GM19239 (cell line): Measurements from ENCODE around the gene NHSL1.

Experiments used
- DNase-seq: peaks from one replicate; pipeline ENCODE4 v3.0.0; 2011; ENCODE audit warnings: low spot score; ENCODE audit not compliant: insufficient read length
- FAIRE-seq: peaks from 2 replicates; lab custom pipeline; 2011; peaks lifted over from hg19 to GRCh38; lab: Jason Lieb, UNC

Gene NHSL1

GRCh38 chr6:138468320-138469015 lies 30.8 kb downstream of the NHSL1 start:
- FAIRE-seq = no peak
- no peak for DNase-seq

GRCh38 chr6:138467901-138468300 lies 31.4 kb downstream of the NHSL1 start:
- no peak for FAIRE-seq
- no peak for DNase-seq

GRCh38 chr6:138465007-138465645 lies 34.2 kb downstream of the NHSL1 start:
- DNase-seq = no peak
- FAIRE-seq = no peak

- FAIRE-seq (no peak), DNase-seq (no peak)
Measured at GRCh38 chr6:138464085-138464484, 35.2 kb downstream of the NHSL1 start.

GRCh38 chr6:138461647-138462046 lies 37.6 kb downstream of the NHSL1 start:
- no peak for FAIRE-seq
- DNase-seq = no peak

- FAIRE-seq (no peak), DNase-seq (no peak)
Measured at GRCh38 chr6:138456401-138456790, 42.9 kb downstream of the NHSL1 start.

- FAIRE-seq (peak; percentile 99), DNase-seq (peak; percentile 48)
Measured at GRCh38 chr6:138455746-138456400, 43.4 kb downstream of the NHSL1 start.

GRCh38 chr6:138454981-138455706 lies 44.1 kb downstream of the NHSL1 start:
- DNase-seq (no peak), FAIRE-seq (peak; percentile 55)

- FAIRE-seq = no peak
- DNase-seq = no peak
Measured at GRCh38 chr6:138451043-138451442, 48.3 kb downstream of the NHSL1 start.

- peak; percentile 63 for FAIRE-seq
- no peak for DNase-seq
Measured at GRCh38 chr6:138450445-138450844, 48.8 kb downstream of the NHSL1 start.

GRCh38 chr6:138446821-138447220 lies 52.5 kb downstream of the NHSL1 start:
- no peak for FAIRE-seq
- no peak for DNase-seq

- DNase-seq (no peak), FAIRE-seq (no peak)
Measured at GRCh38 chr6:138443979-138444378, 55.3 kb downstream of the NHSL1 start.

- DNase-seq (no peak), FAIRE-seq (no peak)
Measured at GRCh38 chr6:138442663-138443062, 56.6 kb downstream of the NHSL1 start.

GRCh38 chr6:138441965-138442364 lies 57.3 kb downstream of the NHSL1 start:
- DNase-seq = no peak
- peak; percentile 47 for FAIRE-seq

- FAIRE-seq (no peak), DNase-seq (no peak)
Measured at GRCh38 chr6:138440758-138441357, 58.4 kb downstream of the NHSL1 start.

GRCh38 chr6:138440296-138440695 lies 59.0 kb downstream of the NHSL1 start:
- FAIRE-seq (no peak), DNase-seq (no peak)

GRCh38 chr6:138439546-138439945 lies 59.7 kb downstream of the NHSL1 start:
- FAIRE-seq (no peak), DNase-seq (no peak)

- no peak for FAIRE-seq
- DNase-seq = no peak
Measured at GRCh38 chr6:138434925-138435324, 64.4 kb downstream of the NHSL1 start.

GRCh38 chr6:138434096-138434495 lies 65.2 kb downstream of the NHSL1 start:
- DNase-seq = no peak
- no peak for FAIRE-seq

GRCh38 chr6:138432063-138432356 lies 67.3 kb downstream of the NHSL1 start:
- FAIRE-seq (no peak), DNase-seq (no peak)
